ENCODE measurements around the gene GPS1. TPM values are rescaled to one million over a fixed set of nuclear protein-coding genes. Genes with fewer than 3 reads are reported as not detected.

The GPS1 gene
- total and polyA plus RNA-seq, 2 donors (not counting 1 experiment from before 2014, with no cell fraction given): 80.5 to 124 TPM

DNA sequence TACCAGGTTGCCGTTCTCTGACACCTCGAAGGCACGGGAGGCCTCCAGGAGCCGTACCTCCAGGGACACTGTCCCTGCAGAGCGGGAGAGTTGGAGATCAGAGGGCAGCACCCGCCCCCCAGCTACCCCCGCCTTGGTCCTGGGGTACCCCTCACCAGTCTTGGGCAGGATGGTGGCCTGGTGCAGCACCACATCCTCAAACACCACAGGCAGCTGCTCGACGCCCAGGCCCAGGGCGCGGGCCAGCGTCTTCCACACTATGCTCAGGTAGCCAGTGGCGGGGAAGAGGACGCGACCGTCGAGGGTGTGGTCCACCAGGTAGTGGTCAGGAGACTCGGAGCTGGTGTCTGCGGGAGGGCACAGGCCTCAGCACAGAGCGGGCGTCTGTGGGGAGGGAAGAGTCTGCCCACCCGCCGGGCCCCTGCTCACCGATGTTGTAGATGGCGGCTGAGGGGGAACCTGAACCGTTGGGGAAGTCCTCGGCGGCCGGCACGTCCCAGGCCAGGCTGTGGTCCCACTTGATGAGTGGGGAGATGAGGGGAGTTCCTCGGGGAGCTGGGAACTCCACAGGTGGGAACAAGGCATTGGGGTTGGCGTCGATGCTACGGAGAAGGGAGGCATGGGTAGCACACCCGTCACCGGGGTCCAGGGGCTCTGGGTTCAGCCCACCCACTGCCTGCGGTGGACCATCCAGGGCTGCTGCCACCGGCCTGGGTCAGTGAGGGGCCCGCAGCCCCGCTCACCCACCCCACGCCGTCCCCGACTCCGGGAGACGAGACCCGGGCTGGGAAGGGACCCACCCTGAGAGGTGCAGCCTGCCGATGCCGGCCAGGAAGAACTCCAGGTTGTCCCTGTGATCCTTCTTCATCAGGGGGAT lies 36.5 kb downstream of the GPS1 start:
- Histone ChIP-seq H3K27me3 (replicated peaks in 1 of 4; ENCODE audit: control extremely low read depth in 1 of 4, control insufficient read depth in 3 of 4, insufficient read depth in 4 of 4, low read length in 3 of 4) (no peaks in the 10 kb centered on the region), H3K4me1 (ENCODE audit: control insufficient read depth in 2 of 2, insufficient read depth in 2 of 2, low read length in 2 of 2) (no peaks in the 10 kb centered on the region), H3K27ac (ENCODE audit: low read length in 2 of 2) (no peak overlapping the region), H3K36me3 (replicated peaks in 1 of 2; ENCODE audit: control extremely low read depth in 1 of 2, control insufficient read depth in 1 of 2, extremely low read depth in 1 of 2, insufficient read depth in 2 of 2, low read length in 1 of 2) (peaks cover 0 to 70% of the 10 kb centered on the region in 2 experiments), H2AFZ (ENCODE audit: insufficient read depth, low read depth, low read length, poor library complexity, severe bottlenecking) (no peak overlapping the region), H3K9ac (ENCODE audit: low read length) (no peak overlapping the region), H3K4me3 (ENCODE audit: control extremely low read depth in 1 of 5, extremely low read depth in 1 of 5, insufficient read depth in 1 of 5, low read depth in 2 of 5, low read length in 4 of 5) (no peak overlapping the region), H3K9me3 (ENCODE audit: control extremely low read depth in 1 of 3, control insufficient read depth in 2 of 3, insufficient read depth in 1 of 3, low read length in 2 of 3) (no peaks in the 10 kb centered on the region), H4K20me1 (ENCODE audit: control insufficient read depth, insufficient read depth, low read length, poor library complexity, severe bottlenecking) (no peaks in the 10 kb centered on the region), H3K4me2 (replicated peaks; ENCODE audit: low read depth, low read length, poor library complexity, severe bottlenecking) (no peak overlapping the region), H3K79me2 (ENCODE audit: control insufficient read depth, insufficient read depth, low read length) (peaks cover 3% of the 10 kb centered on the region)
- intact Hi-C loops (cut with micrococcal nuclease): no loop called here
- H3K9me3 Mint-ChIP-seq (ENCODE audit: insufficient read depth): no peaks in the 10 kb centered on the region
- H3K27ac Mint-ChIP-seq: no peak overlapping the region
- DNase-seq (no peak), ATAC-seq (ENCODE audit: low read depth) (no peak)
- 97% methylated on average over 46 of the region's 48 CpGs for WGBS (ENCODE audit: insufficient coverage)
- CTCF ChIA-PET: no interaction called here
- no peaks in the 10 kb centered on the region for H3K4me1 Mint-ChIP-seq
- H3K27me3 Mint-ChIP-seq: no peaks in the 10 kb centered on the region
- no peak overlapping the region for H3K4me3 Mint-ChIP-seq
- TF ChIP-seq EZH2 (IDR thresholded peaks at IDR 0.05; ENCODE audit: borderline replicate concordance, insufficient read depth, low read depth, low read length, poor library complexity, severe bottlenecking): no peak
- POLR2A ChIA-PET: no interaction called here

DNA sequence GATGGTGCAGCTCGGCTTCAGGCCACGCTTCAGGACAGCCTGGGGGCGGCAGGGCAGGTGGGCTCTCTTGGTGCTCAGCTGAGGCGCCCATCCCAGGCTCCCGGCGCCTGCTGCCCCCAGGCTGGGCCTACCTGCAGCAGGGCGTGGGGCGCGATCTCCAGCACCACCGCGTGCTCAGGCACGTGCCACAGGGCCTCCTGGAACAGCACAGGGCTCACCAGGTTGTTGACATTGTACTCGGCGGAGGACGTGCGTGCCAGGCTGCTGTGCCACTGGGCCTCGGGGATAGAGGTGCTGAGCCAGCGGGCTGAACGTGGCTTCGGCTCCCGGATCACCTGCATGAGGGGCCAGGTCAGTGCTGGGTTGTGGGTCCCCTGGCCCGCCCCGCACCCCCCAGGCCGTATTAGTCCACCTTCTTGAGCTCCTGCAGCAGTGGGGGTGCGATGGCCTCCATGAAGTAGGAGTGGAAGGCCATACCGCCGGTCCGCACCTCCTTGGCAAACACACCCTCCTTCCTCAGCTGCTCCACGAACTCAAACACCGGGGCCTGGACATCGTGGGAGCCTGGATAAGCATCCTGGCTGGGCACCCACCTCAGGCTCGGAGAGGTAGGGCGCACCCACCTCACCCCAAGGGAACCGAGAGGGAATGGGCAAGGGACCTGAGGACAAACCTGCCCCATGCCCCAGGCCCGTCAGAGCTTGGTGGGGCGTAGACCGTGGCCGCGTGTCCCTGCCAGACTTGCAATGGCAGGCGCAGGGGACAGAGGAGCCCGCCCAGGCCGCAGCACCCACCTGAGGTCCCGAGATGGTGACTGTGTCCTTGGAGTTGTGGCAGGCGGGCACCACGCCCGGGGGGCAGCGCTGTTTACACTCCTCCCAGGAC lies 37.4 kb downstream of the GPS1 start:
- Mint-ChIP-seq H3K4me3 (no peak overlapping the region), H3K9me3 (ENCODE audit: insufficient read depth) (no peaks in the 10 kb centered on the region), H3K27ac (no peak overlapping the region), H3K27me3 (no peaks in the 10 kb centered on the region), H3K4me1 (no peaks in the 10 kb centered on the region)
- DNase-seq: no peak
- WGBS (ENCODE audit: insufficient coverage): 96% methylated on average over 46 of the region's 47 CpGs
- H3K27ac ChIP-seq (ENCODE audit: low read length in 2 of 2): no peak overlapping the region
- H3K9ac ChIP-seq (ENCODE audit: low read length): no peak overlapping the region
- H3K4me1 ChIP-seq (ENCODE audit: control insufficient read depth in 2 of 2, insufficient read depth in 2 of 2, low read length in 2 of 2): no peaks in the 10 kb centered on the region
- TF ChIP-seq, protein P1, sequence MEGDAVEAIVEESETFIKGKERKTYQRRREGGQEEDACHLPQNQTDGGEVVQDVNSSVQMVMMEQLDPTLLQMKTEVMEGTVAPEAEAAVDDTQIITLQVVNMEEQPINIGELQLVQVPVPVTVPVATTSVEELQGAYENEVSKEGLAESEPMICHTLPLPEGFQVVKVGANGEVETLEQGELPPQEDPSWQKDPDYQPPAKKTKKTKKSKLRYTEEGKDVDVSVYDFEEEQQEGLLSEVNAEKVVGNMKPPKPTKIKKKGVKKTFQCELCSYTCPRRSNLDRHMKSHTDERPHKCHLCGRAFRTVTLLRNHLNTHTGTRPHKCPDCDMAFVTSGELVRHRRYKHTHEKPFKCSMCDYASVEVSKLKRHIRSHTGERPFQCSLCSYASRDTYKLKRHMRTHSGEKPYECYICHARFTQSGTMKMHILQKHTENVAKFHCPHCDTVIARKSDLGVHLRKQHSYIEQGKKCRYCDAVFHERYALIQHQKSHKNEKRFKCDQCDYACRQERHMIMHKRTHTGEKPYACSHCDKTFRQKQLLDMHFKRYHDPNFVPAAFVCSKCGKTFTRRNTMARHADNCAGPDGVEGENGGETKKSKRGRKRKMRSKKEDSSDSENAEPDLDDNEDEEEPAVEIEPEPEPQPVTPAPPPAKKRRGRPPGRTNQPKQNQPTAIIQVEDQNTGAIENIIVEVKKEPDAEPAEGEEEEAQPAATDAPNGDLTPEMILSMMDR (IDR thresholded peaks at IDR 0.05): no peak
- TF ChIP-seq EZH2 (IDR thresholded peaks at IDR 0.05; ENCODE audit: borderline replicate concordance, insufficient read depth, low read depth, low read length, poor library complexity, severe bottlenecking): no peak
- H3K4me3 ChIP-seq (ENCODE audit: control extremely low read depth in 1 of 5, extremely low read depth in 1 of 5, insufficient read depth in 1 of 5, low read depth in 2 of 5, low read length in 4 of 5): no peak overlapping the region
- peaks cover 9% of the 10 kb centered on the region for H3K79me2 ChIP-seq (ENCODE audit: control insufficient read depth, insufficient read depth, low read length)
- H3K36me3 ChIP-seq (replicated peaks in 1 of 2; ENCODE audit: control extremely low read depth in 1 of 2, control insufficient read depth in 1 of 2, extremely low read depth in 1 of 2, insufficient read depth in 2 of 2, low read length in 1 of 2): peaks cover 0 to 72% of the 10 kb centered on the region in 2 experiments
- H3K4me2 ChIP-seq (replicated peaks; ENCODE audit: low read depth, low read length, poor library complexity, severe bottlenecking): no peak overlapping the region
- ATAC-seq (ENCODE audit: low read depth): no peak
- no peaks in the 10 kb centered on the region for H3K9me3 ChIP-seq (ENCODE audit: control extremely low read depth in 1 of 3, control insufficient read depth in 2 of 3, insufficient read depth in 1 of 3, low read length in 2 of 3)
- intact Hi-C loops (cut with micrococcal nuclease): no loop called here
- H3K27me3 ChIP-seq (replicated peaks in 1 of 4; ENCODE audit: control extremely low read depth in 1 of 4, control insufficient read depth in 3 of 4, insufficient read depth in 4 of 4, low read length in 3 of 4): no peaks in the 10 kb centered on the region
- ChIA-PET CTCF (no interaction called here), POLR2A (no interaction called here)
- no peaks in the 10 kb centered on the region for H4K20me1 ChIP-seq (ENCODE audit: control insufficient read depth, insufficient read depth, low read length, poor library complexity, severe bottlenecking)
- H2AFZ ChIP-seq (ENCODE audit: insufficient read depth, low read depth, low read length, poor library complexity, severe bottlenecking): no peak overlapping the region
